Gastroesophageal sphincter (tissue), 4 donors: ENCODE measurements around the gene DNAH11. TPM values are rescaled to one million over a fixed set of nuclear protein-coding genes. Genes with fewer than 3 reads are reported as not detected.

Experiments used
- ATAC-seq: fragments of 150-250 bp; one replicate; pipeline ENCODE4 v1.9.1; 2016; ENCODE audit warnings: mild to moderate bottlenecking, moderate library complexity
- H3K27ac ChIP-seq, 4 donors: fragments of 200-600 bp; sonication (generic) in 3 of 4; 1 replicate in 3 of 4; 2 replicates in 1 of 4; pipeline ENCODE4 v1.5.1; 2016 to 2019
- H3K27me3 ChIP-seq: fragments of 200-600 bp; sonication (generic); one replicate; pipeline ENCODE4 v1.5.1; 2019
- H3K36me3 ChIP-seq, 2 donors: fragments of 200-600 bp; sonication (generic); one replicate each; pipeline ENCODE4 v1.5.1; 2019; ENCODE audit warnings: control low read depth in 1 of 2
- H3K4me1 ChIP-seq, 3 donors: fragments of 200-600 bp; sonication (generic); 1 replicate in 2 of 3; 2 replicates in 1 of 3; pipeline ENCODE4 v1.5.1; 2016 to 2019; ENCODE audit warnings: control low read depth in 2 of 3
- H3K4me3 ChIP-seq, 2 donors: fragments of 200-600 bp; sonication (generic); one replicate each; pipeline ENCODE4 v1.5.1; 2019; ENCODE audit warnings: mild to moderate bottlenecking in 1 of 2, moderate library complexity in 1 of 2
- H3K9me3 ChIP-seq, 3 donors: fragments of 200-600 bp; sonication (generic); one replicate each; pipeline ENCODE4 v1.5.1; 2017 to 2019; ENCODE audit warnings: control low read depth in 2 of 3
- EP300 ChIP-seq: sonication (generic); formaldehyde crosslinking; IDR thresholded peaks from one replicate; pipeline ENCODE4 v1.6.1; 2017; ENCODE audit warnings: antibody characterized with exemption, mild to moderate bottlenecking
- POLR2A ChIP-seq, 2 donors: fragments of 450-650 bp; IDR thresholded peaks; one replicate each; pipeline ENCODE4 v1.6.1; 2017; ENCODE audit warnings: antibody characterized with exemption in 2 of 2, mild to moderate bottlenecking in 2 of 2, moderate library complexity in 1 of 2
- POLR2AphosphoS5 ChIP-seq: sonication (generic); formaldehyde crosslinking; IDR thresholded peaks from one replicate; pipeline ENCODE4 v1.6.1; 2017; ENCODE audit warnings: antibody characterized with exemption
- WGBS, 2 donors: methylation state at CpG; one replicate each; pipeline ENCODE4 v1.1.5; 2018; ENCODE audit warnings: low coverage in 1 of 2; 5-methylcytosine and 5-hydroxymethylcytosine counted together
- total RNA-seq, 4 donors: library from RNA; depleted of rRNA; stranded (reverse); fragments of >200 nt; gene quantifications; one replicate each; pipeline ENCODE4 v1.1.0, GENCODE V29; 2016
- TF ChIP-seq, protein P1 (sequence below), 4 experiments: fragments of 200-600 bp in 2 of 4; fragments of 450-650 bp in 2 of 4; sonication (generic) in 1 of 4; IDR thresholded peaks; one replicate each; pipeline ENCODE4 v1.5.1; 2017 to 2019; ENCODE audit warnings: antibody characterized with exemption in 4 of 4, mild to moderate bottlenecking in 2 of 4, moderate library complexity in 2 of 4

Gene DNAH11
- total RNA-seq, 4 donors from 2014 or later: 6.9 to 31.8 (median 10.4) TPM

DNA sequence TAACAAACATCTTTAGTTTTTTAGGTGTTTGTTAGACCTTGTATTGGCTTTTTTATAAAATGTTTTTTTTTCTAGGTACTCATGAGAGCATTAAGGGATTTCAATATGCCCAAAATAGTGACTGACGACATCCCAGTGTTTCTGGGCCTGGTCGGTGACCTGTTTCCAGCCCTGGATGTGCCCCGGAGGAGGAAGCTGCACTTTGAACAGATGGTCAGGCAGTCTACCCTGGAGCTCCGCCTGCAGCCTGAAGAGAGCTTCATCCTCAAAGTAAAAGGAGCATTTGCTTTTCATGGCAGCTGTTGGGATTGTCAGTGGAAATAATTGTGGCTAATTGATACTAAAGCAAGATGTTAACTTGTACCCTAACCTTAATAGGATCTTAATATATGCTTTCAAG lies 161.5 kb downstream of the DNAH11 start:
- Histone ChIP-seq H3K4me3 (no peak overlapping the region), H3K27ac (no peak overlapping the region), H3K36me3 (peaks cover 0 to 9% of the 10 kb centered on the region in 2 donors), H3K9me3 (no peaks in the 10 kb centered on the region), H3K4me1 (no peaks in the 10 kb centered on the region), H3K27me3 (no peaks in the 10 kb centered on the region)
- TF ChIP-seq, protein P1, sequence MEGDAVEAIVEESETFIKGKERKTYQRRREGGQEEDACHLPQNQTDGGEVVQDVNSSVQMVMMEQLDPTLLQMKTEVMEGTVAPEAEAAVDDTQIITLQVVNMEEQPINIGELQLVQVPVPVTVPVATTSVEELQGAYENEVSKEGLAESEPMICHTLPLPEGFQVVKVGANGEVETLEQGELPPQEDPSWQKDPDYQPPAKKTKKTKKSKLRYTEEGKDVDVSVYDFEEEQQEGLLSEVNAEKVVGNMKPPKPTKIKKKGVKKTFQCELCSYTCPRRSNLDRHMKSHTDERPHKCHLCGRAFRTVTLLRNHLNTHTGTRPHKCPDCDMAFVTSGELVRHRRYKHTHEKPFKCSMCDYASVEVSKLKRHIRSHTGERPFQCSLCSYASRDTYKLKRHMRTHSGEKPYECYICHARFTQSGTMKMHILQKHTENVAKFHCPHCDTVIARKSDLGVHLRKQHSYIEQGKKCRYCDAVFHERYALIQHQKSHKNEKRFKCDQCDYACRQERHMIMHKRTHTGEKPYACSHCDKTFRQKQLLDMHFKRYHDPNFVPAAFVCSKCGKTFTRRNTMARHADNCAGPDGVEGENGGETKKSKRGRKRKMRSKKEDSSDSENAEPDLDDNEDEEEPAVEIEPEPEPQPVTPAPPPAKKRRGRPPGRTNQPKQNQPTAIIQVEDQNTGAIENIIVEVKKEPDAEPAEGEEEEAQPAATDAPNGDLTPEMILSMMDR (IDR thresholded peaks at IDR 0.05): no peak
- TF ChIP-seq EP300 (no peak), POLR2AphosphoS5 (no peak), POLR2A (IDR thresholded peaks at IDR 0.05) (no peak)
- 51 to 59% methylated on average over 2 to 3 of the region's 4 CpGs for WGBS, 2 donors
- no peak for ATAC-seq

DNA sequence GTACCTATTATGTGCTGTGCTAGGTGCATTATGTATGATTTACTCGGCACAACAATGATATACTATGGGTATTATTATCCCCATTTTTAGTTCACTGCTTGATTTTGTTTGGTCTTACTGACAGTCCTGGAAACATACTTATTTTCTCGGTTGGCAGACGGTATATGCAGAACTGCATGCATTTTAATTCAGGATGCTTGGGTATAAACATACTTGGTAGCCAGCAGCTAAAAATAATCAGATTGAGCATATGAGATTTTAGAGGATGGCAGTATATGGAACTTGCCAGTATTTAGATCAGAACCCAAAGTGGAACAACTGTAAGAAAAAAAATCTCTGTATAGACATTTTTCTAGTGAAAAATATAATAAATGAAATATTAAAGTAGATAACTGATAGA lies 163.3 kb downstream of the DNAH11 start:
- Histone ChIP-seq H3K36me3 (peaks cover 0 to 11% of the 10 kb centered on the region in 2 donors), H3K27ac (no peak overlapping the region), H3K4me1 (no peaks in the 10 kb centered on the region), H3K9me3 (no peaks in the 10 kb centered on the region), H3K4me3 (no peak overlapping the region), H3K27me3 (no peaks in the 10 kb centered on the region)
- ATAC-seq: no peak
- 59 to 74% methylated on average over 3 of the region's 3 CpGs for WGBS, 2 donors
- TF ChIP-seq, protein P1 (IDR thresholded peaks at IDR 0.05): no peak
- no peak for TF ChIP-seq POLR2A (IDR thresholded peaks at IDR 0.05)
- no peak for TF ChIP-seq EP300
- TF ChIP-seq POLR2AphosphoS5: no peak

DNA sequence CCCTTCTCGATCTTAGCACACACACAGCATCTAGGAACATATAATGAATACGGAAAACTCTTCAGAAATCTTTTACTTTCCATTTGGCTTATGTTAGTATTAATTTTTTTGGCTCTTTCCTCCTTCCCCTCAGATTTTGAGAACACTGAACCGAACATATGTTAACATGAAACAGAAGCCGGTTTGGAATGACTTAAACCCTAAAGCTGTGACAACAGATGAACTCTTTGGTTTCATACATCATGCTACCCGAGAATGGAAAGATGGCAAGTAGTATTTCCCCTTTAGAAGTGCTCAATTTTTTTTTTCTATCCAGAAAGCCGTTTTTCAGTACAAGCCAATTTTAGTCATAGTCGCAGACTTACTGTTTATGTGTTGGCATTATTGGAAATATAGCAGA lies 164.7 kb downstream of the DNAH11 start:
- ATAC-seq: no peak
- H3K27ac ChIP-seq: no peak overlapping the region
- H3K9me3 ChIP-seq: no peaks in the 10 kb centered on the region
- H3K36me3 ChIP-seq: peaks cover 0 to 24% of the 10 kb centered on the region in 2 donors
- H3K4me3 ChIP-seq: no peak overlapping the region
- 66 to 74% methylated on average over 7 of the region's 7 CpGs for WGBS, 2 donors
- TF ChIP-seq EP300 (no peak), POLR2A (IDR thresholded peaks at IDR 0.05) (no peak), POLR2AphosphoS5 (no peak)
- TF ChIP-seq, protein P1 (IDR thresholded peaks at IDR 0.05): no peak
- no peaks in the 10 kb centered on the region for H3K27me3 ChIP-seq
- H3K4me1 ChIP-seq: no peaks in the 10 kb centered on the region

DNA sequence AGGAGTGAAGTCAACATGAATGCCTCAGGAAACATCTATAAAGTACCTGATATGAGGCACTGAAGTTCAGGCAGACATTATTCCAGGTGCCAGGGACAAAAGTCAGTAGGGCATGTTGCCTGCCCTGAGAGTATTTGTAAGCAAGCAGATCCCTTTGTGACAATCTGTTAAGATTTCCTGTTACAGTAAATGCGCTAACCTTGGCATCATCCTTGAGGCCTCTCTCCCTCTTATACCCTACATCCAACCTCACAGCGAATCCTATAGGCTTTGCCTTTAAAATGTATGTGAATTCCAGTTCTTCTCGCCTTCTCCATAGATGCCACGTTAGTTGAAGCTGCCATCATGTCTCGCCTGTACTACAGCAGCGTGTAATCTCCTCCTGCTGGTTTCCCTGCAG lies 165.3 kb downstream of the DNAH11 start:
- TF ChIP-seq POLR2A (IDR thresholded peaks at IDR 0.05) (no peak), POLR2AphosphoS5 (no peak), EP300 (no peak)
- TF ChIP-seq, protein P1 (IDR thresholded peaks at IDR 0.05): no peak
- 82 to 94% methylated on average over 6 of the region's 6 CpGs for WGBS, 2 donors
- Histone ChIP-seq H3K36me3 (peaks cover 0 to 27% of the 10 kb centered on the region in 2 donors), H3K4me3 (no peak overlapping the region), H3K4me1 (no peaks in the 10 kb centered on the region), H3K27ac (no peak overlapping the region), H3K27me3 (no peaks in the 10 kb centered on the region), H3K9me3 (no peaks in the 10 kb centered on the region)
- ATAC-seq: no peak

DNA sequence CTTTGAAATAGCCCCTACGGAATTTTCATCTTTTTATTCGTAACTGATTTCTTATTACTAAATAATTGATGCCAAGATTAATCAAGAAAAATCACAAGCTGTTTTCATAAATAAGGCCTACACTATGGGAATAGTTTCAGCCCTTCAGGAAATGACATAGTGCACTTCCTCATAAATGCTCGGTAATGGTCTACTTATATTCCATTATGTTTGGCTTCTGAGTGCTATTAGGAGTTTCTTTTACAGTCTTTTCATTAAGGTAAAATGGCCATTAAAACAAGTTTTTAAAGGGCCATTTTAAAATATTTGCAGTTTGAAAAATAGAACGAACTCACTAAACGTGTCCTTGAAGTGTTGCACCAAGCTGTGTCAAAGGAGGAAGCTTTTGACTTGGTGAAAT lies 174.5 kb downstream of the DNAH11 start:
- Histone ChIP-seq H3K9me3 (no peaks in the 10 kb centered on the region), H3K36me3 (peaks cover 0 to 14% of the 10 kb centered on the region in 2 donors), H3K27me3 (no peaks in the 10 kb centered on the region), H3K4me3 (no peak overlapping the region), H3K4me1 (no peaks in the 10 kb centered on the region), H3K27ac (no peak overlapping the region)
- 85 to 89% methylated on average over 3 to 5 of the region's 5 CpGs for WGBS, 2 donors
- TF ChIP-seq, protein P1 (IDR thresholded peaks at IDR 0.05): no peak
- no peak for TF ChIP-seq POLR2A (IDR thresholded peaks at IDR 0.05)
- ATAC-seq: no peak
